ENCODE results near the gene MAP2K6. TPM values are rescaled to one million over a fixed set of nuclear protein-coding genes. Genes with fewer than 3 reads are reported as not detected.
A peak's percentile ranks its signal among the peaks of the same experiment; 100 is the strongest.

Gene MAP2K6
- total and polyA plus RNA-seq, 7 experiments from 2014 or later: 7.6 to 21.4 (median 18.3) TPM

GRCh38 chr17:69581061-69581961 lies 166.8 kb downstream of the MAP2K6 start:
- peak overlapping the region; percentile 32 for H3K4me3 ChIP-seq (ENCODE audit: low read length)
- ATAC-seq (peak; percentile 55), DNase-seq (peak in 6 of 9 donors; percentile 14 to 35 (median 20))
- H3K27me3 Mint-ChIP-seq: peaks cover 10 to 33% (median 28%) of the 10 kb centered on the region in 5 donors
- H3K9me3 Mint-ChIP-seq: peaks cover 0 to 2% (median 0%) of the 10 kb centered on the region in 11 donors
- H3K27ac Mint-ChIP-seq: peak overlapping the region in 4 of 9 donors; percentile 7 to 73 (median 20)
- POLR2A ChIA-PET: no interaction called here
- H3K4me1 ChIP-seq (ENCODE audit: control insufficient read depth in 2 of 2, insufficient read depth in 2 of 2, low read length in 2 of 2): no peaks in the 10 kb centered on the region
- peaks cover 0 to 5% of the 10 kb centered on the region in 2 donors for H3K27me3 ChIP-seq (ENCODE audit: control insufficient read depth in 2 of 2, insufficient read depth in 2 of 2, low read length in 2 of 2)
- no peaks in the 10 kb centered on the region for H3K36me3 Mint-ChIP-seq
- H3K9me3 ChIP-seq (ENCODE audit: control insufficient read depth in 2 of 3, low read length in 3 of 3): no peaks in the 10 kb centered on the region
- no peaks in the 10 kb centered on the region for H3K36me3 ChIP-seq (ENCODE audit: control insufficient read depth in 2 of 3, insufficient read depth in 3 of 3, low read length in 3 of 3)
- intact Hi-C loops (cut with micrococcal nuclease): no loop called here
- CTCF ChIA-PET: no interaction called here
- H3K4me3 Mint-ChIP-seq: peak overlapping the region; percentile 52 to 92 (median 80)
- no peak overlapping the region for H3K27ac ChIP-seq (ENCODE audit: low read depth, low read length)
- H3K4me1 Mint-ChIP-seq: peaks cover 0 to 17% (median 14%) of the 10 kb centered on the region in 7 donors

DNA sequence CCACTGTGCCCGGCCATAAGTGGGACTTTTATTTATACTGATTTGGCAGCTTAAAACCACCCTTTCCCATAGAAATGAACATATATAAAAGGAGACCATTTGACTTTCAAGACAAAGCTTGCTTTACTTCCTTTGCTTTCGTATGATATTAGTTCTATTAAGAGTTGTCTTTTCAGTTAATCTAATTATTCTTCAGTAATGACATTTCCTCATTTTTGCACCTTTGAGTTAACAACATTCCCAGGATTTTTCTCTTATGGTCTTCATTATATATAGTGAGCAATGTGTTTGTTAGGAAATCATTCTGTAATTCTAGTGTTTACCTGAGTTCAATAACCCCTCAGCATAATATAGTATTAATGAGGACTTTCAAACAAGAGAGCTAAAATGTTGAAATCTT lies 173.8 kb downstream of the MAP2K6 start:
- ChIA-PET POLR2A (no interaction called here), CTCF (no interaction called here)
- Mint-ChIP-seq H3K4me3 (no peak overlapping the region), H3K4me1 (no peaks in the 10 kb centered on the region), H3K27ac (no peak overlapping the region), H3K9me3 (peaks cover 0 to 2% (median 0%) of the 10 kb centered on the region in 11 donors), H3K36me3 (no peaks in the 10 kb centered on the region), H3K27me3 (peaks cover 0 to 17% (median 4%) of the 10 kb centered on the region in 5 donors)
- Histone ChIP-seq H3K4me1 (ENCODE audit: control insufficient read depth in 2 of 2, insufficient read depth in 2 of 2, low read length in 2 of 2) (no peaks in the 10 kb centered on the region), H3K9me3 (ENCODE audit: control insufficient read depth in 2 of 3, low read length in 3 of 3) (no peaks in the 10 kb centered on the region), H3K36me3 (ENCODE audit: control insufficient read depth in 2 of 3, insufficient read depth in 3 of 3, low read length in 3 of 3) (no peaks in the 10 kb centered on the region), H3K27me3 (ENCODE audit: control insufficient read depth in 2 of 2, insufficient read depth in 2 of 2, low read length in 2 of 2) (no peaks in the 10 kb centered on the region), H3K4me3 (ENCODE audit: low read length) (no peak overlapping the region), H3K27ac (ENCODE audit: low read depth, low read length) (no peak overlapping the region)
- ATAC-seq: no peak
- no peak for DNase-seq
- intact Hi-C loops (cut with micrococcal nuclease): no loop called here

DNA sequence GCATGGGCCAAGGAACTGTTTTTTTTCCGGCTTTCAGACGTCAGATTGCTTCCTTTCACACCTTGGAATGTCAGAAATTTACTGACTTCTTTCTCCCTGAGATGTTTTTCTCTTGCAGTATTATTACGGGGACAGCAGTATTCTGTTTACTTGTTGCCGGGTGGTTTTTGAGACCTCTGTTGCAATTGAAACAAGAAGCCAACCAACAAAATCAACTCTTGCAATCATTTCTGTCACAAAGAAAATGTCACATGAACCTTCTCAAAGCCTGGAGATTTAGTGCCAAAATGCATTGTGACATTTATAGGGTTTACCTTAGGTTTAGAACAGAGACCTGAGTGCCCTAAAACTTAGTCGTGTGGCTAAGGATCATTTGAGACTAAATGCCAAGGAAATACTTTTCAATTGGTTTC lies 174.3 kb downstream of the MAP2K6 start:
- no peak for ATAC-seq
- H3K27me3 Mint-ChIP-seq: peaks cover 0 to 13% (median 7%) of the 10 kb centered on the region in 5 donors

GRCh38 chr17:69590671-69591070 lies 176.2 kb downstream of the MAP2K6 start:
- no peaks in the 10 kb centered on the region for H3K9me3 ChIP-seq (ENCODE audit: control insufficient read depth in 2 of 3, low read length in 3 of 3)

More for the DNA sequence above, 174.3 kb downstream of the MAP2K6 start:
- Mint-ChIP-seq H3K27ac (no peak overlapping the region), H3K4me1 (no peaks in the 10 kb centered on the region), H3K36me3 (no peaks in the 10 kb centered on the region), H3K4me3 (no peak overlapping the region), H3K9me3 (peaks cover 0 to 2% (median 0%) of the 10 kb centered on the region in 11 donors)
- H3K27me3 ChIP-seq (ENCODE audit: control insufficient read depth in 2 of 2, insufficient read depth in 2 of 2, low read length in 2 of 2): no peaks in the 10 kb centered on the region
- H3K36me3 ChIP-seq (ENCODE audit: control insufficient read depth in 2 of 3, insufficient read depth in 3 of 3, low read length in 3 of 3): no peaks in the 10 kb centered on the region
- no peak overlapping the region for H3K27ac ChIP-seq (ENCODE audit: low read depth, low read length)
- CTCF ChIA-PET: no interaction called here
- H3K9me3 ChIP-seq (ENCODE audit: control insufficient read depth in 2 of 3, low read length in 3 of 3): no peaks in the 10 kb centered on the region
- POLR2A ChIA-PET: no interaction called here
- DNase-seq: no peak
- no peaks in the 10 kb centered on the region for H3K4me1 ChIP-seq (ENCODE audit: control insufficient read depth in 2 of 2, insufficient read depth in 2 of 2, low read length in 2 of 2)
- H3K4me3 ChIP-seq (ENCODE audit: low read length): no peak overlapping the region
- intact Hi-C loops (cut with micrococcal nuclease): no loop called here

GRCh38 chr17:69592692-69593350 lies 178.3 kb downstream of the MAP2K6 start:
- intact Hi-C loops (cut with micrococcal nuclease): no loop called here
- ATAC-seq: no peak
- Histone ChIP-seq H3K4me1 (ENCODE audit: control insufficient read depth in 2 of 2, insufficient read depth in 2 of 2, low read length in 2 of 2) (no peaks in the 10 kb centered on the region), H3K27me3 (ENCODE audit: control insufficient read depth in 2 of 2, insufficient read depth in 2 of 2, low read length in 2 of 2) (peaks cover 0 to 3% of the 10 kb centered on the region in 2 donors), H3K27ac (ENCODE audit: low read depth, low read length) (no peak overlapping the region), H3K36me3 (ENCODE audit: control insufficient read depth in 2 of 3, insufficient read depth in 3 of 3, low read length in 3 of 3) (no peaks in the 10 kb centered on the region), H3K9me3 (ENCODE audit: control insufficient read depth in 2 of 3, low read length in 3 of 3) (no peaks in the 10 kb centered on the region), H3K4me3 (ENCODE audit: low read length) (no peak overlapping the region)
- Mint-ChIP-seq H3K27ac (no peak overlapping the region), H3K27me3 (peaks cover 0 to 20% (median 8%) of the 10 kb centered on the region in 5 donors), H3K4me3 (no peak overlapping the region), H3K36me3 (no peaks in the 10 kb centered on the region), H3K9me3 (no peaks in the 10 kb centered on the region), H3K4me1 (no peaks in the 10 kb centered on the region)
- CTCF ChIA-PET: no interaction called here
- POLR2A ChIA-PET: no interaction called here
- DNase-seq: no peak

More at GRCh38 chr17:69590671-69591070, 176.2 kb downstream of the MAP2K6 start:
- H3K27me3 Mint-ChIP-seq: peaks cover 0 to 14% (median 8%) of the 10 kb centered on the region in 5 donors
- intact Hi-C loops (cut with micrococcal nuclease): no loop called here
- ATAC-seq (no peak), DNase-seq (no peak)
- H3K36me3 Mint-ChIP-seq: no peaks in the 10 kb centered on the region
- Histone ChIP-seq H3K4me1 (ENCODE audit: control insufficient read depth in 2 of 2, insufficient read depth in 2 of 2, low read length in 2 of 2) (no peaks in the 10 kb centered on the region), H3K36me3 (ENCODE audit: control insufficient read depth in 2 of 3, insufficient read depth in 3 of 3, low read length in 3 of 3) (no peaks in the 10 kb centered on the region), H3K4me3 (ENCODE audit: low read length) (no peak overlapping the region), H3K27me3 (ENCODE audit: control insufficient read depth in 2 of 2, insufficient read depth in 2 of 2, low read length in 2 of 2) (peaks cover 0 to 3% of the 10 kb centered on the region in 2 donors), H3K27ac (ENCODE audit: low read depth, low read length) (no peak overlapping the region)
- no peaks in the 10 kb centered on the region for H3K9me3 Mint-ChIP-seq
- H3K4me3 Mint-ChIP-seq: no peak overlapping the region
- POLR2A ChIA-PET: no interaction called here
- CTCF ChIA-PET: no interaction called here
- H3K27ac Mint-ChIP-seq: no peak overlapping the region
- no peaks in the 10 kb centered on the region for H3K4me1 Mint-ChIP-seq

GRCh38 chr17:69593351-69593715 lies 178.8 kb downstream of the MAP2K6 start:
- Histone ChIP-seq H3K9me3 (ENCODE audit: control insufficient read depth in 2 of 3, low read length in 3 of 3) (no peaks in the 10 kb centered on the region), H3K27me3 (ENCODE audit: control insufficient read depth in 2 of 2, insufficient read depth in 2 of 2, low read length in 2 of 2) (peaks cover 0 to 3% of the 10 kb centered on the region in 2 donors), H3K4me1 (ENCODE audit: control insufficient read depth in 2 of 2, insufficient read depth in 2 of 2, low read length in 2 of 2) (no peaks in the 10 kb centered on the region), H3K4me3 (ENCODE audit: low read length) (no peak overlapping the region), H3K27ac (ENCODE audit: low read depth, low read length) (no peak overlapping the region), H3K36me3 (ENCODE audit: control insufficient read depth in 2 of 3, insufficient read depth in 3 of 3, low read length in 3 of 3) (no peaks in the 10 kb centered on the region)
- ChIA-PET POLR2A (no interaction called here), CTCF (no interaction called here)
- ATAC-seq (no peak), DNase-seq (no peak)
- no peaks in the 10 kb centered on the region for H3K9me3 Mint-ChIP-seq
- peaks cover 0 to 20% (median 8%) of the 10 kb centered on the region in 5 donors for H3K27me3 Mint-ChIP-seq
- no peak overlapping the region for H3K4me3 Mint-ChIP-seq
- no peak overlapping the region for H3K27ac Mint-ChIP-seq
- H3K4me1 Mint-ChIP-seq: no peaks in the 10 kb centered on the region
- intact Hi-C loops (cut with micrococcal nuclease): no loop called here
- no peaks in the 10 kb centered on the region for H3K36me3 Mint-ChIP-seq

All from naive thymus-derived CD4-positive, alpha-beta T cell (primary cell).